ENCODE data around the gene PRMT5.
"Not testable (repeated sequence)": the region's sequence is repeated elsewhere in the genome, so short reads cannot be mapped to it uniquely, and the experiment has no call there.

The PRMT5 gene

DNA sequence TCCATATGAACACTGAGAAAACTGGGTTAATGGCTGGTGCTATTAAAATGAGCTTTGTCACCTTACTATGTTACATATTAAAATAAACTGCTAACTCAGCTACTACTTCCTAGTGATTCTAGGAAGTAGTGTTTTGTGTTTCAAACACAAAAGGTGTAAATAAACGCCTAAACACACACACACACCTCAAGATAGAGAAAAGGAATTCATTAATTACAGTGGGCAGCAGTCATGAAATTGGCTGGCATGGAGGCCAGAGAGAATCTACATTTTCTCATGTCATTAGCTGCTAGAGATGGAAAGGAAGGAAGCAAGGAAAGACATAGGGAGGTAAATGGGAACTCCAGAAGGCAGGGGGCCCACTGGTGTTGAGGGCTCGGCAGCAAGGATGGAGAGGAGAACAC lies 787 bp upstream of the PRMT5 start:
- DNase-seq, result no peak

DNA sequence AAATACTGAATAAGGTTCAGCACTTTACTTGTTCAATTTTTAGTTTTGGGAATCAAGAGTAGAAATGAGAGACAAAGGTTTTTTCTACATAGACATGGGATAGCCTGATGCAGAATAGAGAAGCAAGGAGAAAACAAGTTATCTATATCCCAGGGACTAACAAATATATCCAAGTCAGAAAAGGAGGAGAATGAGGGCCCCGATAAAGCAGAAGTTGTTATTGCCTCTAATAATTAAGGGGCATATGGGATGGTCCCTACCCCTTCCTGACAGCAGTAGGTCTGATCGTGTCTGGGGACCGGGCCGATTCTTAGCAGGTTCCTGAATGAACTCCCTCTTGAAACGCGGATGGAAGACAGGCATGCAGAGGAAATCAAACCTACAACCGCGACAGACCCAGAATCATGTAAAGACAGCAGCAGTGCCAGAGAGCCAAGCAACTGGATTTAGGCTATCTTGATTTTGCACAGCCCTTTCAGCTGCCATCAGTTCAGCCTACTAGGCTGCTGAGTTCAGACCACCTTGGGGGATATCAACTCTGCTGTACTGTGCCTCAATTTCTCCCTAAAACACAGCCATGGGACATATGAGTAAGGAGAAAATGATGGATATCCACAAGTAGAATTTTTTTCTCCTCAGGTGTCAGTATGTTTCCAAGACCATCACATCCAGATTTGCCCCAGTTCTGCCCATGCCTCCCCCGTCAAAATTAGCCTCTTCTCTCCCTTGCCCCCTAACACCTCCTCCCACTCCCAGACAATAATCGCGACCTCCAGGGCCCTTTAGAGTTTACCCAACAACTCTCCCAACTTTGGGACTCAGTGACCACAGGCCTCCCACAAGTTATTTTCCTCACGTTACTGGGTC lies 706 bp downstream of the PRMT5 start:
- DNase-seq, result no peak

DNA sequence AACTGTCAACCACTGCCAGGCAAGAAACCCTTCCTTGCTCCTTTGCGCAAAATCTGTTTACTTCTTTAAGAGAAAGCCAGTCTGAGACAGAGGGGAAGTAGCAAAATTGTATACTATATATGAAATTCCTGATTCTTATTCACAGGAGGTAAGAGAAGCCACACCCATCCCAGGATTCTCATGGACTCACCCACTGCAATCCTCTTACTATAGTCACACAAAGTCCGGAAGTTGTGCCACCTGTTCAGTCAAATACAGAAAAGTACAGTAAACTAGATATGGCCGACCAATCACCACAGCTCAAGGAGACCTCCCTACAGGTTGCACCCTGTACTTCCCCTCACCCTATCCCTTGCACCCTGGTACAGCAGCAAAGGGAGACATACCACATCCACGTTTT lies 2.9 kb downstream of the PRMT5 start:
- no peak for DNase-seq

- no peak for DNase-seq
Measured at GRCh38 chr14:22925513-22925912, 3.7 kb downstream of the PRMT5 start.

- DNase-seq, result no peak
Measured at GRCh38 chr14:22923746-22924145, 5.4 kb downstream of the PRMT5 start.

GRCh38 chr14:22922294-22922693 lies 6.9 kb downstream of the PRMT5 start:
- no peak for DNase-seq

- no peak for DNase-seq
Measured at GRCh38 chr14:22920697-22921096, 8.5 kb downstream of the PRMT5 start.

- no peak for DNase-seq
Measured at GRCh38 chr14:22919601-22919921, 9.6 kb downstream of the PRMT5 start.

GRCh38 chr14:22918804-22919600 lies 10.2 kb downstream of the PRMT5 start, which contains the start of gene RBM23:
Gene RBM23 (minus strand): TSS chr14:22919149.
- DNase-seq, result peak; percentile 99

DNA sequence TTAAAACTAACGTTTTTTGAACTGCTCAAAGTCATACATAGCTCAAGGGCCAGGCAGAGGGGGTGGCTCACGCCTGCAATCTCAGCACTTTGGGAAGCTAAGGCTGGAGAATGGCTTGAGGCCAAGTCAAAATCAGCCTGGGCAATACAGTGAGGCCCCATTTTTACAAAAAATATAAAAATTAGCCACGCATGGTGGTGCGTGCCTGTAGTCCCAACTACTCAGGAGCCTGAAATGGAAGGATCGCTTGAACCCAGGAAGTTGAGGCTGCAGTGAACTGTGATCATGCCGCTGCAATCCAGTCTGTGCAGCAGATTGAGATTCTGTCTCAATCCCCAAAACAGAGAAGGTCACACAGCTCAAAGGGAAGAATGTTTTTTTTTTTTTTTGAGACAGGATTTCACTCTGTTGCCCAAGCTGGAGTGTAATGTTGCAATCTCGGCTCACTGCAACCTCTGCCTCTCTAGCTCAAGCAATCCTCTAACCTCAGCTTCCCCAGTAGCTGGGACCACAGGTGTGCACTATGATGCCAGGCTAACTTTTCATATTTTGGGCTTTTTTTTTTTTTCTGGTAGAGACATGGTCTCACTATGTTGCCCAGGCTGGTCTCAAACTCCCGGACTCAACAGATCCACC lies 13.2 kb downstream of the PRMT5 start:
- DNase-seq, result no peak

GRCh38 chr14:22914836-22915235 lies 14.3 kb downstream of the PRMT5 start:
- DNase-seq, result not testable (repeated sequence)

- no peak for DNase-seq
Measured at GRCh38 chr14:22910916-22911315, 18.3 kb downstream of the PRMT5 start.

- no peak for DNase-seq
Measured at GRCh38 chr14:22908601-22909000, 20.6 kb downstream of the PRMT5 start.

DNA sequence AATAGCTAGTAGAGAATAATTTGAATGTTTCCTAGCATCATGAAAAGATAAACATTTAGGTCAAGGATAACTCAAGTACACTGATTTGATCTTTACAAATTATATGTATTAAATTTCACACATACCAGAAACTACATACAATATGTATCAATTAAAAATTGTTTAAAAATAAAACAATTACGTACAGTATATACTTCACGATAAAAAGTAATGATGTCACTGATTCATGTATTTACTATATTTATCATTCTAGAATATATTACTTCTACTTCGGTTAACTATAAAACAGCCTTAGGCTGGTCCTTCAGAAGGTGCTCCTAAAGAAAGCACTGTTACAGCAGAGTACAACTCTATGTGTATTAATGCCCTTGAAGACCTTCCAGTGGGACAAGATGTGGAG lies 21.7 kb downstream of the PRMT5 start:
- DNase-seq, result no peak

DNA sequence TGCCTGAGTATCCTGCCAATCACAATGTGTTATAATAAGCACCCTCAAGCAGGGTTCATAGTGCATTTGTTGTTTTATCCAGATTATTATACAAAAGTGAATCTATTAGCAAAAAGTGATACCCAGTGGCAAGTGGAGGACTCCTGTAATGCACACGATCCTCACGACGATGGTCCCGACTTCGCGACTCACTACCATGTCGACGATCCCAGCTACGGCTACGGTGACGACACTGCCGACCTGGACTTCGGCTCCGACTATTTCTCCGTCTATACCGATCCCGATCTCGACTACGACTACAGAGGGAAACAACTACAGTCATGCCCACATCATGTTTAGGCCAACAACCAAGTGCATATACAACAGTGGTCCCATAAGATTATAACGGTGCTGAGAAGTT lies 23.1 kb downstream of the PRMT5 start:
- DNase-seq, result no peak

- DNase-seq, result no peak
Measured at GRCh38 chr14:22905627-22906026, 23.5 kb downstream of the PRMT5 start.

DNA sequence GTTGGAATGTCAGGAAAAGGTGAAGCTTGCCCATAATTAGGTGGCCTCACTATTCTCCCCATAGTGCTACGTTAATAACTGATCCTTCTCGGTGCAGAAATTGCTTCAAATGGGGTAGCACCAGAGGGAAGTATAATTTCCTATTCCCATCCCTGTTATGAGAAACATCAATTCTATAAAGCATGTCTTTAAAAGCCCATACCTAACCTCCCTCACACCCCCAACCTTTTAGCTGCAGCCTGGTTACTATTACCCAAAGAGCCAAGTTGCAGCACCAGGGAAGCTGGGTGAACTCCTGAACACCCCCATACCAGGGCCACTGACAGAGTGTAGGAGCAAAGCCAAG lies 25.5 kb downstream of the PRMT5 start:
- DNase-seq, result no peak

DNA sequence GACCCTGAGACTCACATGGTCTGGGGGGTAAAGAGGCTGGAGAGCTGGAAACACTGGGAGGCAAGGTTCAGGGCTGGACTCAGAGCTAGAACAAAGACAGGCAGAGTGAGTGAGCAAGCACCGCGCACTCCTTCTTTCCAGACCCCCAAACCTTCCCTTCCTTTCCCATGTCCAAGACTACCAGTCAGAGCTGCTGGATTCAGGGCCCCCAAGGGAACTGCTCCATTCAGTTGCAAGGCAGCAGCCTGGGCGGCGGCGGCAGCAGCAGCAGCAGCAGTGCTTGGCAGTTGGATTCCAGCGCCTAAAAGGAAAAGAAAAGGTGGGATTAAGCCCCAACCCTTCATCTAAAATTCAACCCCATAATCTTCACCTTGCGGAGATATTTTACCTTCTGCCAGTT lies 27.4 kb downstream of the PRMT5 start:
- DNase-seq, result no peak

- DNase-seq, result peak; percentile 29
Measured at GRCh38 chr14:22900081-22900799, 28.9 kb downstream of the PRMT5 start.

- no peak for DNase-seq
Measured at GRCh38 chr14:22898302-22899090, 30.7 kb downstream of the PRMT5 start.

- DNase-seq, result no peak
Measured at GRCh38 chr14:22897357-22897756, 31.8 kb downstream of the PRMT5 start.

GRCh38 chr14:22896760-22897159 lies 32.4 kb downstream of the PRMT5 start:
- no peak for DNase-seq

Data from activated naive CD4-positive, alpha-beta T cell treated with anti-CD3 and anti-CD28 coated beads, Interleukin-2, amount 50 U/mL, for 16 hours (primary cell).